Measurements from ENCODE around the gene AFF2.

Gene AFF2

GRCh38 chrX:148500423-148501385 lies at the start of gene AFF2:
Gene AFF2 (plus strand): TSS chrX:148500617. CDS start chrX:148501098, 481 bp downstream.
- DNase-seq: peak; percentile 37 to 60

- no peak for DNase-seq
These were observed 43.1 kb upstream of the AFF2 start for GRCh38 chrX:148457279-148457678.

- no peak for DNase-seq
These were observed 41.1 kb upstream of the AFF2 start for GRCh38 chrX:148459343-148459742.

- DNase-seq: no peak
These were observed 34.1 kb upstream of the AFF2 start for GRCh38 chrX:148466292-148466691.

GRCh38 chrX:148470324-148470723 lies 30.1 kb upstream of the AFF2 start:
- no peak for DNase-seq

GRCh38 chrX:148474030-148474429 lies 26.4 kb upstream of the AFF2 start:
- no peak for DNase-seq

GRCh38 chrX:148492057-148492456 lies 8.4 kb upstream of the AFF2 start:
- DNase-seq: no peak

GRCh38 chrX:148495176-148495575 lies 5.2 kb upstream of the AFF2 start:
- no peak for DNase-seq

GRCh38 chrX:148498067-148498466 lies 2.4 kb upstream of the AFF2 start:
- peak in 1 of 2 donors; percentile 0 for DNase-seq

GRCh38 chrX:148499638-148500422 lies 587 bp upstream of the AFF2 start:
- DNase-seq: no peak

- DNase-seq: no peak
These were observed 1.1 kb downstream of the AFF2 start for GRCh38 chrX:148501386-148502066.

- no peak for DNase-seq
These were observed 4.1 kb downstream of the AFF2 start for GRCh38 chrX:148504506-148504905.

- DNase-seq: no peak
These were observed 7.0 kb downstream of the AFF2 start for GRCh38 chrX:148507418-148507817.

GRCh38 chrX:148512453-148512852 lies 12.0 kb downstream of the AFF2 start:
- no peak for DNase-seq

GRCh38 chrX:148513661-148514060 lies 13.2 kb downstream of the AFF2 start:
- DNase-seq: no peak

- DNase-seq: no peak
These were observed 16.8 kb downstream of the AFF2 start for GRCh38 chrX:148517176-148517575.

- DNase-seq: no peak
These were observed 21.6 kb downstream of the AFF2 start for GRCh38 chrX:148522006-148522405.

GRCh38 chrX:148523303-148524080 lies 23.1 kb downstream of the AFF2 start:
- no peak for DNase-seq

- DNase-seq: peak in 1 of 2 donors; percentile 3
These were observed 30.2 kb downstream of the AFF2 start for GRCh38 chrX:148530464-148531077.

GRCh38 chrX:148534291-148534690 lies 33.9 kb downstream of the AFF2 start:
- DNase-seq: no peak

GRCh38 chrX:148535639-148536038 lies 35.2 kb downstream of the AFF2 start:
- no peak for DNase-seq

GRCh38 chrX:148536961-148537360 lies 36.5 kb downstream of the AFF2 start:
- DNase-seq: no peak
